HCT116 (cell line): ENCODE results near the gene C1orf50. TPM values are rescaled to one million over a fixed set of nuclear protein-coding genes. Genes with fewer than 3 reads are reported as not detected.

Experiments
- ATAC-seq: fragments of 200-7000 bp; cut with Tn5 transposase; 2 replicates; pipeline ENCODE4 v1.9.1; 2020; ENCODE audit warnings: mild to moderate bottlenecking, moderate library complexity
- BruUV-seq: library from RNA; stranded (reverse); fragments of 400-500 nt; replicated peaks from 2 replicates; lab custom pipeline; 2021; lab: Mats Ljungman, UMichigan
- CTCF ChIA-PET: fragments of 300-600 bp; sonication (Branson Sonifier 250); formaldehyde crosslinking; loops from one replicate; lab custom pipeline; 2021; ENCODE audit warnings: antibody characterized with exemption; lab: Charles Lee
- POLR2A ChIA-PET: fragments of 300-600, 350-600 bp; sonication (Branson Sonifier 250); formaldehyde crosslinking; loops from one replicate; lab custom pipeline; 2021; ENCODE audit warnings: antibody characterized with exemption; lab: Charles Lee
- RAD21 ChIA-PET, 2 experiments: fragments of 300-600 bp; sonication (Branson Sonifier 250); formaldehyde crosslinking; loops; one replicate each; lab custom pipeline; 2023; ENCODE audit warnings: low total read pairs in 2 of 2; ENCODE audit not compliant: uncharacterized antibody in 2 of 2, unreplicated experiment in 2 of 2, low non-redundant PET in 1 of 2; lab: Charles Lee
- DNase-seq: peaks from one replicate; pipeline ENCODE4 v3.0.0-alpha.2; 2010; ENCODE audit warnings: low read depth, low spot score
- H2AFZ ChIP-seq: fragments of 200-600 bp; shearing (Covaris generic), sonication (generic); 2 replicates; pipeline ENCODE4 v1.6.1; 2017; ENCODE audit warnings: low read depth, mixed run types, mixed read lengths, antibody characterized with exemption, low read length; ENCODE audit not compliant: poor library complexity, severe bottlenecking
- H3K27ac ChIP-seq: 2 replicates; pipeline ENCODE4 v1.5.1; 2012; ENCODE audit warnings: low read depth, low read length
- H3K27me3 ChIP-seq: fragments of 200-600 bp; sonication (generic); 2 replicates; pipeline ENCODE4 v1.6.1; 2016; ENCODE audit warnings: mixed run types, low read length, mixed read lengths; ENCODE audit not compliant: insufficient read depth
- H3K36me3 ChIP-seq, 2 experiments: fragments of 200-500 bp in 1 of 2; fragments of 200-600 bp in 1 of 2; sonication (Bioruptor generic) in 1 of 2; sonication (generic) in 1 of 2; 2 replicates each; pipeline versions ENCODE4 v1.5.1 to v1.6.1; 2014 to 2016; ENCODE audit warnings: low read length in 2 of 2, inconsistent platforms in 1 of 2, mixed read lengths in 1 of 2, mixed run types in 1 of 2; ENCODE audit not compliant: insufficient read depth in 2 of 2, control insufficient read depth in 1 of 2
- H3K4me1 ChIP-seq, 2 experiments: fragments of 200-600 bp in 1 of 2; sonication (generic) in 1 of 2; 2 replicates each; pipeline versions ENCODE4 v1.5.1 to v1.6.1; 2012 to 2017; ENCODE audit warnings: low read length in 2 of 2, inconsistent platforms in 1 of 2, mild to moderate bottlenecking in 1 of 2, mixed read lengths in 1 of 2, mixed run types in 1 of 2, moderate library complexity in 1 of 2; ENCODE audit not compliant: insufficient read depth in 2 of 2, control insufficient read depth in 1 of 2
- H3K4me2 ChIP-seq: fragments of 200-600 bp; sonication (generic); 2 replicates; pipeline ENCODE4 v1.6.1; 2017; ENCODE audit warnings: mixed run types, low read length, mixed read lengths
- H3K4me3 ChIP-seq, 2 experiments: fragments of 200-600 bp in 1 of 2; sonication (generic) in 1 of 2; replicated peaks in 1 of 2; 2 replicates each; pipeline ENCODE4 v1.5.1; 2011 to 2016; ENCODE audit warnings: low read length in 2 of 2, control low read depth in 1 of 2, low read depth in 1 of 2, mild to moderate bottlenecking in 1 of 2, mixed read lengths in 1 of 2, mixed run types in 1 of 2
- H3K79me2 ChIP-seq: fragments of 200-600 bp; sonication (generic); 2 replicates; pipeline ENCODE4 v1.6.1; 2017; ENCODE audit warnings: mild to moderate bottlenecking, mixed run types, low read length, moderate library complexity, mixed read lengths; ENCODE audit not compliant: insufficient read depth
- H3K9ac ChIP-seq: fragments of 200-600 bp; sonication (generic); 2 replicates; pipeline ENCODE4 v1.6.1; 2016; ENCODE audit warnings: low read length, mixed read lengths
- H3K9me2 ChIP-seq: fragments of 200-600 bp; sonication (generic), shearing (Covaris generic); 2 replicates; pipeline ENCODE4 v1.6.1; 2017; ENCODE audit warnings: mixed run types, mild to moderate bottlenecking, moderate library complexity; ENCODE audit not compliant: insufficient read depth
- H3K9me3 ChIP-seq, 2 experiments: fragments of 200-500 bp in 1 of 2; fragments of 200-600 bp in 1 of 2; sonication (Bioruptor generic) in 1 of 2; sonication (generic) in 1 of 2; 2 replicates each; pipeline ENCODE4 v1.6.1; 2014 to 2017; ENCODE audit warnings: low read length in 2 of 2, mixed read lengths in 2 of 2, inconsistent platforms in 1 of 2, low read depth in 1 of 2, mild to moderate bottlenecking in 1 of 2, mixed run types in 1 of 2, moderate library complexity in 1 of 2; ENCODE audit not compliant: control insufficient read depth in 1 of 2, insufficient read depth in 1 of 2
- H4K20me1 ChIP-seq: fragments of 200-600 bp; sonication (generic), shearing (Covaris generic); 2 replicates; pipeline ENCODE4 v1.6.1; 2017; ENCODE audit warnings: mixed run types, mild to moderate bottlenecking, moderate library complexity; ENCODE audit not compliant: insufficient read depth
- ATF3 ChIP-seq: IDR thresholded peaks from 2 replicates; pipeline ENCODE4 v1.6.1; 2012
- CEBPB ChIP-seq: IDR thresholded peaks from 2 replicates; pipeline ENCODE4 v1.6.1; 2012; ENCODE audit warnings: low read depth
- EGR1 ChIP-seq: IDR thresholded peaks from 2 replicates; pipeline ENCODE4 v1.6.1; 2012; ENCODE audit warnings: low read depth
- ELF1 ChIP-seq: IDR thresholded peaks from 2 replicates; pipeline ENCODE4 v1.6.1; 2012; ENCODE audit warnings: low read depth, borderline replicate concordance
- FOSL1 ChIP-seq: IDR thresholded peaks from 2 replicates; pipeline ENCODE4 v1.6.1; 2012; ENCODE audit warnings: low read depth
- JUND ChIP-seq: IDR thresholded peaks from 2 replicates; pipeline ENCODE4 v1.6.1; 2012
- MAX ChIP-seq: IDR thresholded peaks from 2 replicates; pipeline ENCODE4 v1.6.1; 2012
- POLR2A ChIP-seq: IDR thresholded peaks from 2 replicates; pipeline ENCODE4 v1.7.0; 2011; ENCODE audit warnings: borderline replicate concordance; ENCODE audit not compliant: insufficient read depth, insufficient read length; ENCODE audit errors: extremely low read depth
- RAD21 ChIP-seq: IDR thresholded peaks from 2 replicates; pipeline ENCODE4 v1.6.1; 2012; ENCODE audit warnings: low read depth, mild to moderate bottlenecking
- SP1 ChIP-seq: IDR thresholded peaks from 2 replicates; pipeline ENCODE4 v1.6.1; 2012; ENCODE audit warnings: low read depth
- TCF7L2 ChIP-seq: IDR thresholded peaks from 2 replicates; pipeline ENCODE4 v1.7.0; 2011; ENCODE audit warnings: borderline replicate concordance, inconsistent platforms; ENCODE audit not compliant: insufficient read depth, insufficient read length; ENCODE audit errors: extremely low read depth
- YY1 ChIP-seq: IDR thresholded peaks from 2 replicates; pipeline ENCODE4 v1.6.1; 2011; ENCODE audit warnings: low read length, low read depth, moderate library complexity, mild to moderate bottlenecking; ENCODE audit not compliant: insufficient replicate concordance; ENCODE audit errors: extremely low read depth
- ZBTB33 ChIP-seq: IDR thresholded peaks from 2 replicates; pipeline ENCODE4 v1.6.1; 2011; ENCODE audit warnings: mild to moderate bottlenecking, low read length, moderate library complexity; ENCODE audit not compliant: insufficient replicate concordance; ENCODE audit errors: extremely low read depth
- ZFX ChIP-seq: fragments of 450-650 bp; IDR thresholded peaks from 2 replicates; pipeline ENCODE4 v1.6.1; 2017
- ZNF274 ChIP-seq: fragments of 200-500 bp; sonication (Bioruptor generic); IDR thresholded peaks from 2 replicates; pipeline ENCODE4 v1.6.1; 2014; ENCODE audit warnings: mild to moderate bottlenecking, low read depth, low read length, inconsistent platforms
- intact Hi-C: fragments of 100-400 bp; cut with micrococcal nuclease; formaldehyde crosslinking; loops from 2 replicates; pipeline ENCODE4 v1.10.0; 2022
- total RNA-seq: library from RNA; stranded (reverse); gene quantifications from one replicate; pipeline ENCODE4 v1.2.1, GENCODE V29; 2021; ENCODE audit not compliant: unreplicated experiment

The C1orf50 gene
- total RNA-seq, 1 experiment from 2014 or later: 5.8 TPM

- ChIA-PET CTCF (no interaction called here), POLR2A (no interaction called here), RAD21 (no interaction called here)
- H3K36me3 ChIP-seq: no peaks in the 10 kb centered on the region
- no peak overlapping the region for H3K4me3 ChIP-seq
- H3K27ac ChIP-seq: no peak overlapping the region
- no peaks in the 10 kb centered on the region for H3K9me3 ChIP-seq
- no TSS peak for BruUV-seq
- no peak overlapping the region for H2AFZ ChIP-seq
- no peaks in the 10 kb centered on the region for H3K27me3 ChIP-seq
- H3K4me2 ChIP-seq: no peak overlapping the region
- DNase-seq (no peak), ATAC-seq (no peak)
- H4K20me1 ChIP-seq: no peaks in the 10 kb centered on the region
- H3K4me1 ChIP-seq: peaks cover 0 to 6% of the 10 kb centered on the region in 2 experiments; a peak in 3 of 4 replicates
- no peaks in the 10 kb centered on the region for H3K9me2 ChIP-seq
- H3K9ac ChIP-seq: no peak overlapping the region
- TF ChIP-seq ATF3 (no peak), ZFX (no peak), ZNF274 (no peak), CEBPB (no peak), RAD21 (no peak), TCF7L2 (no peak), FOSL1 (no peak), MAX (no peak), JUND (no peak), ELF1 (no peak), EGR1 (no peak), SP1 (no peak), POLR2A (no peak), YY1 (no peak), ZBTB33 (no peak)
- H3K79me2 ChIP-seq: no peaks in the 10 kb centered on the region
- intact Hi-C loops: loop anchor here (10.0 kb wide), 2 partner anchors 394 to 564 kb away; no protein-coding TSS in a partner anchor
Observed at GRCh38 chr1:42738678-42739226, 28.3 kb upstream of the C1orf50 start.
